ENCODE data around the gene ABCD4.
"Not testable (repeated sequence)": the region's sequence is repeated elsewhere in the genome, so short reads cannot be mapped to it uniquely, and the experiment has no call there.

The ABCD4 gene

GRCh38 chr14:74302152-74302628, 544 bp downstream of the ABCD4 start:
- DNase-seq (ENCODE audit: low read depth in 2 of 2, low spot score in 1 of 2) = no peak

- no peak for DNase-seq (ENCODE audit: low read depth in 2 of 2, low spot score in 1 of 2)
These were observed 1.1 kb downstream of the ABCD4 start for GRCh38 chr14:74301594-74302151.

- peak in 1 of 2 donors; percentile 3 for DNase-seq (ENCODE audit: low read depth in 2 of 2, low spot score in 1 of 2)
These were observed 3.6 kb downstream of the ABCD4 start for GRCh38 chr14:74299061-74299545.

GRCh38 chr14:74297986-74298385, 4.7 kb downstream of the ABCD4 start:
- DNase-seq (ENCODE audit: low read depth in 2 of 2, low spot score in 1 of 2) = no peak

DNA sequence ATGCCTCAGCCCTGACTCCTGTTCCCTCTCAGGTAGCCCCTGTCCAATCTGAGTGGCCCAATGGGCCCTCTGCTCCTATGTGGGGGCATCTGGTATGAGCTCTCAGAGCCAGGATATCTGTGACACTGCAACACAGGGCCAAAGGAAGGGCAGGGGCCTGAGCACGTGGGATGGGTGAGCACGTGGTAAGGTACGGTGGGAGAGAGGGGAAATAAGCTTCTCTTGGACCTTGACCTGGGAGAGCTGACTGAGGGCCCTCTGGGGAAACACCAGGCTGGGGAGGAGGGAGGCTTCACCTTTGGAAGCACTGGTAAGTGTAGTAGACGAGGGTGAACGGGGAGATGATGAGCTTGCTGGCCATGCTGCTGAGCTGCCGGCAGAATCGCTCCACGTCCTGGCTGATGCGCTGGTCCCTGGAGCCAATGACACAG, 6.7 kb downstream of the ABCD4 start:
- no peak for DNase-seq (ENCODE audit: low read depth in 2 of 2, low spot score in 1 of 2)

DNA sequence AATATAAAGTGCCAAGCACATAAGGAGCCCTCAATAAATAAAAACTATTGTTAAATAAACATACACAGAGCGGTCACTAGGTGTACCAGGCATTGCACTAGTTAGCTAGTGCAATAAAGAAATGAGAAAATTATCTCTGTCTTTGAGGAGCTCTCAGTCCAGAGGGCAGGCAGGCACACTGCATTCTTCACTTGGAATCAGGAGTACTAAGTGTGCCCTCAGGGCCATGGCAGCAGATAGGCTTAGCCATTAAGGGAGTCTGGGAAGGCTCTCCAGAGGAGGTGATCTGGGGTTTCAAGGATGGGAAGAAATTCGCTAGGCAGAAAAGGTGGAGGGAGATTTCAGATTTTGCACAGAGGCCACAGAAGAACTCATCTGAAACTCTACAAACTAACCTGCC, 9.1 kb downstream of the ABCD4 start:
- DNase-seq (ENCODE audit: low read depth in 2 of 2, low spot score in 1 of 2) = no peak

DNA sequence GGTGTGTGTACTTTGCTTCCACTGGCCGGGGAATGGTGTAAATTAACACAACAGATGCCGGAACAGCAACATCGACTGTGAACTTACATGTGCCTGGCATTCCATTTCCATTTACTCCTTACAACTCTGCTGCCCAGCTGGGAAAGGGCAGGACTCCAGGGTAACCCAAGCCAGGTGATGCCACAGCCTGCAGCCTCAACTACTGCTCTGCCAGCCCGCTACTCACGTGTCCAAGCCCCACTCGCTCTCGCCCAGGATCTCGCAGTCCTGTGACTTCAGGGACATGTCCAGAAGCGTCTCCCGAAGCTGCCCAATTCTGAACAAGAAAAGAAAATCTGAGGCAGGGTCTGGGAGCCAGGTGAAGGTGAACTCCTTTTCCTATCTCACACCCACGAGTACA, 10.7 kb downstream of the ABCD4 start:
- DNase-seq (ENCODE audit: low read depth in 2 of 2, low spot score in 1 of 2) = no peak

- no peak for DNase-seq (ENCODE audit: low read depth in 2 of 2, low spot score in 1 of 2)
These were observed 12.3 kb downstream of the ABCD4 start for GRCh38 chr14:74290415-74290814.

GRCh38 chr14:74289801-74290200, 12.9 kb downstream of the ABCD4 start:
- no peak for DNase-seq (ENCODE audit: low read depth in 2 of 2, low spot score in 1 of 2)

DNA sequence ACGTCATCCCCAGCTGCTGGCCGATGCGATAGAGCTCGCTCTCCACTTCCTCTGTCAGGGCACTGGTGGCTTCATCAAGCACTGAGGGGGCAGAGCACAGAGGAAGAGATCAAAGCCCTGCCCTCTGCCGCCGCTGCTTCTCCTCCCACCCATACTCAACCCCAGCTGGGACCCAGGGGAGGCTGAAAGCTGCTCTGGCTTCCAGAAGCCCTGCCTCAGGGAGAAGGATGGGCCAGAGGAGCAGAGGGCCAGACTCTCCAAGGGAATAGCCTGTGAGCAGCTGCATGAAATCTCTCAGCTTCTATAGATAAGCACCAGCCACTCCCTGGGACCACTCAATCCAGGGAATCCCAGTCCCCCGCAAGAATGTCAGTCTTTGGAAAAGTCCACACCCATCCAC, 16.0 kb downstream of the ABCD4 start:
- DNase-seq (ENCODE audit: low read depth in 2 of 2, low spot score in 1 of 2) = no peak

DNA sequence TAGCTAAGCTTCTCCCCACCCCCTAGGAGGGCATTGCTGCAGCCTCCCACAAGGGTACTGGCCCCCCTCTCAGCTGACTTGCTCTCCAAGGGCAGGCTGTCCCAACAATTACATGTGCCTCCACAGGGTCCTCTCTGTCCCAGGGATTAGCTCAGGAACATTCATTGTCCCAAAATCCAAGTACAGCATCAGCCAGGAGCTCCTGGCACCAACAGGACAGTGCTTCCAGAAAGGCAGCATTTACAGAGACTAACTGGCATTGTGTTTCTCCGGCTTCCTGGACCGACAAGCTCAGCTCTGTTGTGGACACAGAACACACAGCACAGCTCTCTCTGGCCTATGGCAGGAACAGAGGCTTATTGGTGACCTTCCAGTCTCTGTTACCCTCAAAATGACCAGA, 21.7 kb downstream of the ABCD4 start:
- no peak for DNase-seq (ENCODE audit: low read depth in 2 of 2, low spot score in 1 of 2)

GRCh38 chr14:74278080-74278479, 24.7 kb downstream of the ABCD4 start:
- no peak for DNase-seq (ENCODE audit: low read depth in 2 of 2, low spot score in 1 of 2)

GRCh38 chr14:74275241-74275841, 27.4 kb downstream of the ABCD4 start:
- no peak for DNase-seq (ENCODE audit: low read depth in 2 of 2, low spot score in 1 of 2)

- no peak for DNase-seq (ENCODE audit: low read depth in 2 of 2, low spot score in 1 of 2)
These were observed 31.4 kb downstream of the ABCD4 start for GRCh38 chr14:74271365-74271764.

- not testable (repeated sequence) for DNase-seq (ENCODE audit: low read depth in 2 of 2, low spot score in 1 of 2)
These were observed 32.2 kb downstream of the ABCD4 start for GRCh38 chr14:74270382-74271177.

GRCh38 chr14:74267588-74267987, 35.1 kb downstream of the ABCD4 start:
- DNase-seq (ENCODE audit: low read depth in 2 of 2, low spot score in 1 of 2) = no peak

- DNase-seq (ENCODE audit: low read depth in 2 of 2, low spot score in 1 of 2) = no peak
These were observed 37.3 kb downstream of the ABCD4 start for GRCh38 chr14:74265301-74265965.

- no peak for DNase-seq (ENCODE audit: low read depth in 2 of 2, low spot score in 1 of 2)
These were observed 38.8 kb downstream of the ABCD4 start for GRCh38 chr14:74263921-74264320.

DNA sequence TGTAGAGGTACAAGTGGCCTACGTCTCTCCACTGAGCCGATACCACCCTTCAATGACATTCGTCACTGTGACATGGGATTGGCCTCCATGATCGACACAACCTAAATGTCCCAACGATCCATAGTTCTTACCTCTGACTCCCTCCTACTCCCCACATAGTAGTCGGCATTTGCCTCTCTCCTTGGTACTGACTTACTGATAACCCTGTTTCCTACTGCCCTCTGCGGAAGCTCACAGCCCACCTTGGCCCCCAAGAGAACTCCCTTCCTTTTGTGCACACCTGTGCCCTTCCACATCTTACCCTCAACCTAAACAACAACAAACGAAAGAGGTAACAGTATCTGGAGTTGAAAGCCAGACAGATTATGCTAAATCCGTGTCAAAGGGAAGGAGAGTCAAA, 39.6 kb downstream of the ABCD4 start:
- no peak for DNase-seq (ENCODE audit: low read depth in 2 of 2, low spot score in 1 of 2)

GRCh38 chr14:74262076-74262475, 40.7 kb downstream of the ABCD4 start:
- DNase-seq (ENCODE audit: low read depth in 2 of 2, low spot score in 1 of 2) = no peak

DNA sequence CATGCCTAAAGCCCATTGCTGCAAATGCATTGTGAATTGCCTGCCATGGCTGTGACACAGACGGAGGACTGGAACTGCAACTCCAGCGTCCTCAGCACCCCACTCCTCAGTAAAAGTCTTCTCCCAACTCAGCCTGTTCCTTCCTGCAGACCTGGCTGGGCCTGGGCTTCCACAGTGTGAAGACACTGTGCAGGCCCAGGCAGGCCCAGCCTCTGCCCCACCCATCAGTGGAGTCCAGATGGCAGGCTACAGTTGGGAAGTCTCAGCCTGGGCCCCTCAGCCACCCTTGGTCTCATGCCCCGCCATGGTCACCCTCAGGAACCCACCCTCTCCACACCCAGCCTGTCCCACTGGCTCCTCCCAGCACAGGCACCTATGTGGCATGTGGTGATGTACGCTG, 41.4 kb downstream of the ABCD4 start:
- no peak for DNase-seq (ENCODE audit: low read depth in 2 of 2, low spot score in 1 of 2)

Data from stimulated activated CD8-positive, alpha-beta memory T cell treated with anti-CD3 and anti-CD28 coated beads, Interleukin-4, amount 100 ng/mL, for 4 hours (primary cell).